Measurements from ENCODE around the gene GOLIM4.

Gene GOLIM4

DNA sequence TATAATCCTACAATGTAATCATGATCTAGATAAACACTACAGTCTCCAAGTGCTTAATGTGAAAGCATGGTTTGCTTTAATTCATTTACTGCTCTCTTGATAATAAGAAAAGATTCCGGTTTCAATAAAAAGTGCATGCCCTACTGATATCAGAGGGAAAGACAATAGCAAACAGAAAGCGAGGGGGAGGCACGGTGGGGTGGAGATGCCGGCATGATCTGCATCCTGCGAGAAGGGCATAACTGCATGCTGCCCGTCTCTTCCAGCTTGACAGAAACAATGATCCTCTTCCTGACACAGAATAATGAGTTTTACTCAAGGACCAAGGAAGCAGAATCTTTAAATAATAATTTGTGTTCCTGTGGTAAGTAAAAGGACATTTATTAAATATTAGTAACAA is 51.7 kb downstream of the GOLIM4 start:
- no peak for DNase-seq (ENCODE audit: low read depth, low spot score)
- in situ Hi-C loops (cut with HindIII; ENCODE audit: low sequenced_read_pairs), result no loop called here
- no peak overlapping the region for H3K4me3 ChIP-seq (ENCODE audit: low read depth, low read length)
- no peak for TF ChIP-seq CTCF (IDR thresholded peaks at IDR 0.05; ENCODE audit: low read depth, low read length)

GRCh38 chr3:168040607-168041208 is 55.0 kb downstream of the GOLIM4 start:
- in situ Hi-C loops (cut with HindIII; ENCODE audit: low sequenced_read_pairs), result no loop called here
- H3K4me3 ChIP-seq (ENCODE audit: low read depth, low read length), result no peak overlapping the region
- peak; percentile 72 for DNase-seq (ENCODE audit: low read depth, low spot score)
- TF ChIP-seq CTCF (IDR thresholded peaks at IDR 0.05; ENCODE audit: low read depth, low read length), result peak; percentile 82

DNA sequence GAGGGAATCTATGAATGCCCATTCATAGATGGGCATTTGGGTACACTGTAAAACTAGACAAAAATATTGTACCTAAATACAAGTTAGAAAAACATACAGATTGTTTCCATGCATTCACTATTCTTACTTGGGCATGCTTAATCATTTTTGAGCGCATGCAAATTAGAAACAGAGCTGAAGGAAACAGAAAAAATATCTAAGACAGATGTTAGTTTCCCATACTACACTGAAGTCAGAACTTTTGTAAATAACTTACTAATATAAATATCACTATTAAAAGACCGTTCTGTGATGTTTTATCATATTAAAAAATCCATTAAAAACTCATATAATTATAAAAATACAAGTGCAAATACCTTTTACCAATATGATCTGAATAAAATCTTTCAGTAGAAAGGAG is 58.7 kb downstream of the GOLIM4 start:
- in situ Hi-C loops (cut with HindIII; ENCODE audit: low sequenced_read_pairs), result no loop called here
- DNase-seq (ENCODE audit: low read depth, low spot score), result no peak
- H3K4me3 ChIP-seq (ENCODE audit: low read depth, low read length), result no peak overlapping the region
- TF ChIP-seq CTCF (IDR thresholded peaks at IDR 0.05; ENCODE audit: low read depth, low read length), result no peak

DNA sequence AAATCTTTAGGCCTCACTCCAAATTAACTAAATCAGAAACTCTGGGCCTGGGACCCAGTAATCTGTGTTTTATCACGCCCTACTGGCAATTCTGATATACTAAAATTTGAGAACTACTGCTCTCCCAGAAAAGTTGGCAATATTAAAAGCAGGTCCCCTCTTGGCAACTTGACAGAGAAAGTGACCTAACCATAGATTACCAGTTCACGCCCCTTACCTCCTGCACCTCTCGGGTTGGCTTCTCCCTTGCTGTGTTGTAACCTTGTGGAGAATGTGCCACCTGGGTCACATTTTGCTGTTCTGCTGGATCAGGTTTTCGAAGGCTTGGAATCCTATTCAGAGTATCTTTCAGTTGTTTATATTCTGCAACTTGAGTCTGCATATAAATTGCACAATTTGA is 59.1 kb downstream of the GOLIM4 start:
- no peak overlapping the region for H3K4me3 ChIP-seq (ENCODE audit: low read depth, low read length)
- in situ Hi-C loops (cut with HindIII; ENCODE audit: low sequenced_read_pairs), result no loop called here
- DNase-seq (ENCODE audit: low read depth, low spot score), result no peak
- no peak for TF ChIP-seq CTCF (IDR thresholded peaks at IDR 0.05; ENCODE audit: low read depth, low read length)

- TF ChIP-seq CTCF (IDR thresholded peaks at IDR 0.05; ENCODE audit: low read depth, low read length), result no peak
- in situ Hi-C loops (cut with HindIII; ENCODE audit: low sequenced_read_pairs), result no loop called here
- DNase-seq (ENCODE audit: low read depth, low spot score), result peak; percentile 73
- no peak overlapping the region for H3K4me3 ChIP-seq (ENCODE audit: low read depth, low read length)
These were observed 61.4 kb downstream of the GOLIM4 start for GRCh38 chr3:168034152-168034928.

GRCh38 chr3:168030577-168030976 is 65.1 kb downstream of the GOLIM4 start:
- in situ Hi-C loops (cut with HindIII; ENCODE audit: low sequenced_read_pairs), result no loop called here
- no peak overlapping the region for H3K4me3 ChIP-seq (ENCODE audit: low read depth, low read length)

More at GRCh38 chr3:168030577-168030976, 65.1 kb downstream of the GOLIM4 start:
- DNase-seq (ENCODE audit: low read depth, low spot score), result no peak
- TF ChIP-seq CTCF (IDR thresholded peaks at IDR 0.05; ENCODE audit: low read depth, low read length), result no peak
